ENCODE data around the gene BNIP2.
"Not testable (repeated sequence)": the region's sequence is repeated elsewhere in the genome, so short reads cannot be mapped to it uniquely, and the experiment has no call there.

The BNIP2 gene

DNA sequence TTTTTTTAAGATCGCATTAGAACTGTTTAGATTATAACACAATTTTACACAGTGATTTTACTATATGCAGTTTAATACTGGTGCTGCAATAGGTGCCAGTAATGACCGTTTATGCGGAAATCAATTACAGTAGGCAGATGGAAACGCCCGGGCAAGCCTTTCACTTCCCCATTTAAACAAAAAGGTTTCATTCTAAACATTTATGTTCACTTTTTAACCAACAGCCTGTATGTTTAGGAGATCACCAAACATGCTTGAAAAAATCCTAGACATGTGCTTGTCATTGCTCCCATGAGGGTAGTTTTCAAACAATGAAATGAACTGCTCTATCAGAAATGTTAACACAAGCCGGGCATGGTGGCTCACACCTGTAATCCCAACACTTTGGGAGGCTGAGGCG, 2.7 kb downstream of the BNIP2 start:
- no peak for DNase-seq

DNA sequence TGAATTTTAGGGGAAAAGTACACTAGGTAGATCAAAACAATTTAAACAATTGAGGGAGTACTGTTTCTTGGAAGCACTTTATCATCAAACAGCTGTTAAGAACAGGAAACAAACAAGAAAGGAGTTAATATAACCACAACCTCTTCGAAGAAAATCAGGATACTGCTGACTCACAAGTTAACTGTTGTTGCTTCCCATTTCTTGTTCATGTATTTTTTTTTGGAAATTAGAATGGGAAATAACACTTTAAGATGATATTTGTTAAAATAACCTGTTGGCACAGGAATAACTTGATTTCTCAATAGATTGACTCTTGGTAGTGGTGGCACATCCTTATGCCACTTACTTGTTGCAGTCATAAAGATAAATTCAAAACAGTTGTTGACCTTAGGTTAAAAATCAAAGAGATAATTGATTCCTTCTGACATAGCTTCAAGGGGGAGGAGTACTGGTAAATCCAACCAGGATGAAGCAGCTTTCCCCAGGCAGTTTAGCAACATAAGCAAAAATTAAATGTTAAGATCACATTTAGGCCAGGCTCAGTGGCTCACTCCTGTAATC, 3.3 kb downstream of the BNIP2 start:
- no peak for DNase-seq

DNA sequence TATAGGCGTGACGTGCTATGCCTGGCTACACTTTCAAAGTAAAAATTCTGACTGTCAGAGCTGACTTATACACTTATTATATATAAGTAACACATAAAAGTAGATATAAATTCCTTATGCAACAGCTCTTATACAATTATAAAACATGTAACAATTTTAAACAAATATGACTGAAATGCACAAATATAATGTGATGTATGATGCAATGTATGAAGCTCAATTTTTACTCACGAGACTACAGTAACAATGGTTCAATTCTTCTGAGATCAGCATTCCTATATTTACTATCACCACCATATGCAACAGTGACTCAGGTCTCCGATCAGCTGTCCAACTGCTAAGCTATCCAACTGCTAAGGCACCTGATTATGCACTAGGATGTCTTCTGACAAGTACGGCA, 8.2 kb downstream of the BNIP2 start:
- DNase-seq: no peak

DNA sequence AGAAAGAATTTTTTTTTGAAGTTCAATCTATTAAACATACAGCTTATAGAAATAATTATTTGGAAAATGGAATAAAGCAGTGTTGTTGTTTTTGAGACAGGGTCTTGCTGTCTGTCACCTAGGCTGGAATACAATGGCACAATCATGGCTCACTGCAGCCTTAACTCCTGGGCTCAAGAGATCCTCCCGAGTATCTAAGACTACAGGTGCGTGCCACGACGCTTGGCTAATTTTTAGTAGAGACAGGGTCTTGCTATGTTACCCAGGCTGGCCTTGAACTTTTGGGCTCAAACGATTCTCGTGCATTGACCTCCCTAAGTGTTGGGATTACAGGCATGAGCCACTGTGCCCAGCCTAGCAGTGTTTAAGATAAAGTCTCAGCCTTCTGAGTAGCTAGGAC, 8.8 kb downstream of the BNIP2 start:
- DNase-seq: no peak

DNA sequence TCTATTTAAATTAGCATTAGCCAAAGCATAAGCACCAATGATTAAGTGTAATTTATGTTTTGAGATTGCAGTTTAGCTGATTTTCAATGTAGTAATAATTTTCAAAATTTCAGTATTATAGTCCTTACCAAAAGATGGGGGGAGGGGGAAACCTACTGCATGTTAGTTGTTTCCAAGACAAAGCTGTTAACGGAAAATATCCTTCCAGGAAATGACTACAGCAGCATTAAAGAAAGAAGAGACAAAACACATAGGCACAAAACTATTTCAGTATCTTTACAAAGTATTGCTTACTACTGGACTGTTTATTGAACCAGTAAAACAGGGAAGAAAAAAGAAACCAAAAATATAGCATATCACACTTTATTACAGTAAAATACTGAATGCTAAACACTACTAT, 10.5 kb downstream of the BNIP2 start:
- DNase-seq: no peak

DNA sequence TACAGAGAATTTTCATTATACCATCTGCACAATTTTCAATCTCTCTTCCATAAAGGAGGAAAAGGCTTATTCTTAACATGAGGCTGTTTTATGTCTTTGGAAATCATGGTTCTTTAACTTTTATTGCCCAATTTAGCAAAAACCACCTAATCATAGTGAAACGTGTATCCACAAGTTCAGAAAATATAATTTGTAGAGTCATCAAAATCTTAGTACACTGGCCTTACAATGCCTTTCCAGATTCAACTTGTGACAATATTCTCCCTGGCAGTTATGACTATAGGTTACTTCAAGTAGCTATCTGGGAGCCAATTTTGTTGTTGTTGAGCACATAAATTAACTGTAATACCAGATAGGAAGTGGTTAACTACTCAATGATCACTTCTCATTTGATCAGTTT, 10.9 kb downstream of the BNIP2 start:
- DNase-seq: no peak

DNA sequence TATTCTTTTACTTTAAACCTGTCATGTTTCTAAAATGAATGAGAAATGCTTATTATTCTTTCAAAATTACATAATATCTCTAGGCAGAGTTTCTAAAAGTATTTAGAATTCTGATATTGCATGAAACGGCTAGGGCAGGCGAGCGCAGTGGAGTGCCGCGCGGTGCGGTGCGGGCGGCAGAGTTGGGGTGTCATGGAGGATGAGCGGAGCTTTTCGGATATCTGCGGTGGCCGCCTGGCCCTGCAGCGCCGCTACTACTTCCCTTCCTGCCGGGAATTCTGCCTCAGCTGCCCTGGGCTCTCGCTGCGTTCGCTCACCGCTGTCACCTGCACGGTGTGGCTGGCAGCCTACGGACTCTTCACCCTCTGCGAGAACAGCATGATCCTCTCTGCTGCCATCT, 12.6 kb downstream of the BNIP2 start:
- no peak for DNase-seq

DNA sequence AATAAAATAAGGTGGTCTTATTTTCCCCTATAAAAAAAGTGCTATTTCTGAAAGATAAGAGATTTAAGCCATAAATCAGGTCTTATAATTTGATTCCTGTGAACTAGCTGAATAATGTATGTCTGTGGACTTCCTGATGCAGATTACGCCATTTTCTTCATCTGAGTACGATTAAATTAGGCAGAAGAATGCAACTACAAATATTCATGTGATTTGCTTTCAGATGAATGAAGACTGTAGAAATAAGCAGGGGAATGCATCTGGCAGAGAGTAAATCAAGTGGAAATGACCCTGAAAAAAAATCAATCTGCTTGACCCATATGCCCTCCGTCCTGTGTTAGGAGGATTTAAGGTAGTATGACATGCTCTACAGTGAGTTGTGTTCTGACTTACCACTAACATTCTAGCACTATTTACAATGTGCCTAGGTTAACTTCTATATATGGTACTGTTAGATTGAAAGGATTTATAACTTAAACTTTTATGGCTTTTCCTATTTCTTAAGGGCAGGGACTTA, 14.7 kb downstream of the BNIP2 start:
- no peak for DNase-seq

DNA sequence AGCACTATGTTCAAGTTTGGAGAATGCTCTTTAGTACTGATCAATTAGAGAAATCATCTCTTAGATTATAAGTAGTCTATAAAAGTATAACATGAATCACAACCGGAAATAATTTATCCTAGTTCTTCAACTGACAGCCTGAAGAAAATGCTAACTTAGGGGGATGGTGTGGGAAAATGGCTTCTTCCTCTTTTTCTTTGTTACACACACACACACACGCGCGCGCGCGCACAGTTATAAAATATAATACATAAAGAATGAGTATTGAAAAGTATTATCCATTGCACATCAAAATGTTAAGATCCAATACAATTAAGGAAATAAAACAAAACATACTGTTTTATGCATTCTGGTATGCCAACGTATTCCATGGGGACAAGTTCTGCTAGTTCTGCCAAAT, 20.6 kb downstream of the BNIP2 start:
- no peak for DNase-seq

DNA sequence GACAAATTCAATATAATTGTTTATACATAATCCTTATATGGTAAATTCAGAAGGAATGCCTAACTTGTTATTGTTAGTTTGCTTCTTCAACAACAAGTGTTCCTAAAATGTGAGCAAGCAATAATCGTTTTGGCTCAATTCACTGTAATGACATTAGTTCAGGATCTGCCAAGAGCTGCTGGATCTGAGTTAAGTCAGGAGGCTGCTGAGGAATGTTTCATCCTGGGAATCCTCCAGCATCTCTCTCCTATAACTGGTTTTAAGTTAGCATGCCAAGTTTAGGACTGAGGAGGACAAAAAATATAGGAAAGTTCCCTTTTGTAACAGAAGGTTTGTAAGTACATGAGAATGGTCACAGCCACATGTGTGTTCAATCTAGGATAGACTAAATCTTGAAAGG, 26.9 kb downstream of the BNIP2 start:
- DNase-seq: no peak

DNA sequence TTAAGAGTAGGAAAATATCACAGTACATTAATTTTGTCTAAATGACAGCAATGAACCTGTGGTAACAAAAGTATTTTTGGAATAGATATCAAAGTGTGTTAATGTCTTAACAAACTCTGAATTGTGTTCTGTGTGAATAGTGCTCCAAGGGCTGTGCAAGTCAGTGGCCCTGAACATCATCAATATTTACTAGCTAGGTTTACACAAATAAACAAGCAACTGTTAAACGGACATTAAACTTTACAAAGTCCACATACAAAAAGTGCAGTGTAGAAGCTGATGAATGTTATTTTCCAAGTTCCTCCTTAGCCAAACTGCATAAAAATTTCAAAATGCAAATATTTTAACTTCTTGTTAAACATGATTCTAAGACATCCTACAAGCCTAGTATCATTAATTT, 29.8 kb downstream of the BNIP2 start:
- DNase-seq: no peak

DNA sequence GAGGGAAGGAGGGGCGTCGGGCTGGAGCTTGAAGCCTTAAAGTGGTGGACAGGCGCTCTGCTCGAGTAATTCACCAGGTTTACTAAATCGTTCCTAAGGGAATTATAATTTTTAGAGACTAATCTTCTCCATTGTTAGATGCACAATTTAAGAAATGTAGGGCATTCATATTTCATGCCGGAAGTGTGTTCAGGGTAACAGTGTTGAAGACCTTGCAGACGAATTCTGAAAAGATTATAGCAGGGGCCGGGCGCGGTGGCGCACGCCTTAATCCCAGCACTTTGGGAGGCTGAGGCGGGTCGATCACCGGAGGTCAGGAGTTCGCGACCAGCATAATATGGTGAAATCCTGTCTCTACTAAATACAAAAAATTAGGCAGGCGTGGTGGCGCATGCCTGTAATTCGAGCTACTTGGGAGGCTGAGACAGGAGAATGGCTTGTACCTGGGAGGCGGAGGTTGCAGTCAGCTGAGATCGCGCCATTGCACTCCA, 31.4 kb downstream of the BNIP2 start:
- no peak for DNase-seq

DNA sequence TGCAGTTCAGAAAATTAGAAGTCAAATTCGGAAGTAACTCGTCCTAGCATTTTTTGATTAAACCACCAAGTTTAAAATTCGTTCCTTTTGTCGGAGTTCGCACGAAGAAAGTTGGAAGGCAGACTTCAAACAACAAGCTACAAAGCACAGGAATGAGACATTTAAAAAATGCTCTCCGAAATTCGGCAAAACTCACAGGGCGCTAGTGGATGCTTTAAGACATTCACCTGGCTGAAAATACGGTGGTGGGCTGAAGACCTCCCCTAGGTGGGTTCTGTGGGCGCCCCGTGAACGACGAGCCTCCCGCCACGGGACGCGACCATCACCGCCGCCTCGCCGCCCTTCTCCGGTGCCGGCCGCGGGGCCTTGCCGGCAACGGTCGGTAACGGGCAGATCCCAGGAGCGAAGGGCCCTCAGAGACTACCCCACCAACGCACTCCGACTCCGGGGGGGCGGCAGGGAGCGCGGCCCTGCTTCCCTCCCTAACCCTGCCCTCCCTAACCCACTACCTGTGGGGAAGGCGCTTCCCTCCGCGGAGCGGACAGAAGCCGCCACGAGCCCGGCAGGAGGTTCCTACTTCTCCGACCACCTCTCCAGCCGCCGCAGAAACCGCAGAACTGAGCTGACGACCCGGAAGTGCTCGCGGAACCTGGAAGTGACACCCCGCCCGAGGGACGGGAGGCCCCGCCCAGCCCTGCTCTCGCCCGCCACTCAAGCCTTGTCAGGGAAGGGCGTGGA, 32.1 kb downstream of the BNIP2 start, which contains the start of gene GTF2A2:
GTF2A2 (minus strand) TSS at position 619 of the 738 bp plus-strand sequence. CDS start 5,238 bp downstream, outside the sequence.
- DNase-seq: peak; percentile 93

DNA sequence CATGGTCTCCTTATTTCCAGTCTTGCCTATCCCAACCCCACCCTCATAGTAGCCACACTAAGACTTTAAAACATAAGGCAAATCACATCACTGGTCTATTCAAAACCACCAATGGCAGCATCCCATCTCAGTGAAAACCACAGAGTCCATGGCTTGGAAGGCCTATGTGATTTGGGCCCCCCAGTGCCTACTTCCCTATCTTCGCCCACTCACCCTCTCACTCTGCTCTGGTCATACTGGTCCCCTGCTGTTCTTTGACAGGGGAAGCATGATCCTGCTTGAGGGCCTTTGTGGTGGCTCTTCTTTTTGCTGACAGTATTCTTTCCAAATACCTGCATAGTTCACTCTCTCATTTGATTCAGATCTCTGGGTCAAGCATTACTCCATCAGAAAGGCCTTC, 35.1 kb downstream of the BNIP2 start:
- no peak for DNase-seq

DNA sequence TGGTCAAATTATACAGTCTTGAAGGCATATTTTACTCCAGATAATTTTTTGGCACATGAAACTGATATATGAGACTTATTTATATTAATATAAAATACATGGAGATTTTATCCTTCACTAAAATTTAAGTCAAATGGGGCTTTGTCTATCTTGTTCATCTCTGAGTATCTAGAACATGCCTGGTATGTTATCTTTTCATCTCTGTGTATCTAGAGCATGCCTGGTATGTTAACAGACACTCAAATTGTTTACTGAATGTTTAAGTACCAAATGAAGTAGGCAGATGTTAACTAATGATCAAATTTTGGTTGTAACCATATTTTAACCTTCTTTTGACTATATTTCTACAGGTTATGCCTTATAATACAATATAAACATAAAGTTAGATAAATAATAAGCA, 39.5 kb downstream of the BNIP2 start:
- no peak for DNase-seq

DNA sequence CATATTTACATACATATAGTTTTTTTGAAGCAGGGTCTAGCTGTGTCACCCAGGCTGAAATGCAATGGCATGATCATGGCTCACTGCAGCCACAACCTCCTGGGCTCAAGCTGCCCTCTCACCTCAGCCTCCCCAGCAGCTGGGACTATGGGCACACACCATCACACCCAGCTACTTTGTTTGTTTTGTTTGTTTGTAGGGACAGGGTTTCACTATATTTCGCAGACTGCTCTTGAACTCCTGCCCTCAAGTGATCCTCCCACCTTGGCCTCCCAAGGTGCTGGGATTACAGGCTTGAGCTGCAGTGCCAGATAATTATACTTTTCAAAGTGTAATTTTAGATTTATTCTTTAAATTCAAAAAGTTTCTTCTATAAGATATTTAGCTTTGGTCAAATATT, 42.0 kb downstream of the BNIP2 start:
- no peak for DNase-seq

DNA sequence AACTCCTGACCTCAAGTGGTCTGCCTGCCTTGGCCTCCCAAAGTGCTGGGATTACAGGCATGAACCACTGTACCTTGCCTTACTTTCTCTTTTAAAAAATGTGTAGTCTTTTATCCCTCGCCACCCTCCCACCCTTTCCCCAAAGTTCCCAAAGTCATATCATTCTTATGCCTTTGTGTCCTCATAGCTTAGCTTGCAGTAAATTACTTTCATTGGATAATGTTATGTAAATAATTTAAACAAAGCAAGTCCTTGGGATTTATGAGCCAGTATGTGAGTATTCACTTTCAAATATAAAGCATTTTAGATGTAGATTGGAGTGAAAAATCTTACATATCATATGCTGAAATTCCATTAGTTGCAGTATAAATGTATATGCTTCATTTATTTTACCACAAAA, 42.8 kb downstream of the BNIP2 start:
- no peak for DNase-seq

DNA sequence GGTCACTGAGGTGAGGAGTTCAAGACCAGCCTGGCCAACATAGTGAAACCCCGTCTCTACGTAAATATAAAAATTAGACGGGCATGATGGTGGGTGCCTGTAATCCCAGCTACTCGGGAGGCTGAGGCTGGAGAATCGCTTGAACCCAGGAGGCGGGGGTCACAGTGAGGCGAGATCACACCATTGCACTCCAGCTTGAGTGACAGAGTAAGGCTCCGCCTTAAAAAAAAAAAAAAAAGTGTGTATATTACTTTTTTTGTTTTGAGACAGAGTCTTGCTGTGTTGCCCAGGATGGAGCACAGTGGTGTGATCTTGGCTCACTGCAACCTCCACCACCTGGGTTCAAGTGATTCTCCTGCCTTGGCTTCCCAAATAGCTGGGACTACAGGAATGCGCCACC, 43.3 kb downstream of the BNIP2 start:
- not testable (repeated sequence) for DNase-seq

DNA sequence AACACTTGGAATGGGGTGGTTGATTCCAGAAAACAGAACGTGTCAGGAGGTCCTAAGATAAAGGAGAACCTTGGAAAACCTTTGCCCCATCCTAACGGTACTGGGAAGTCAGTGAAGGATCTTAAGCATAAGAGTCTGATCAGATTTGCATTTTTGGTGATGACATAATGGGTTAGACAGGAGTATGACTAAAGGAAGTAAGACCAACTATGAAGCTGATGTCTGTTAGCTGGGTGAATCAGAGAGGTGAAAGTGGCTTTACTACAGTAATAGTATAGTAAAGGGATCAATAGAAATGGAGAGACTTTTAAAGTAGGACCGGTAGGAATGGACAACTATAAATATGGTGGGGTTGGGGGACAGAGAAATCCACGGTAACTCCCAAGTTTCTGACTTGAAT, 44.4 kb downstream of the BNIP2 start:
- DNase-seq: no peak

DNA sequence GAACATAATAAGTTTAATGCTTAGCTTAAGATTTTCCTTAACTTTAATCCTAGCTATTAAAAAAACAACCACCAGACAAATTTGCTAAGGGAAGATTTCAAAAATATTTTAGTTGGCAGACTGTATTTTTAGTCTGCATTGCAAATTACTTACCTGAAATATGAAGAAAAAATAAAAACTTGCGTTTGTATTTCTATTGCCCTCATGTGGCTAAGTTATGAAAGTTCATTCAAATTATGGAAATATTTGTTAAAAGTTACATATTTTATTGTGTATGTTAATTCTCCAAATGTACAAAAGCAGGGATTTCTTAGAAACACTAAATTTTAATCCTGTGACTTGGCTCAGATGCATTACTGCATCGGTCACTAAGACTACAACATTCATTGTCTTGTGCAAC, 46.8 kb downstream of the BNIP2 start:
- no peak for DNase-seq

DNA sequence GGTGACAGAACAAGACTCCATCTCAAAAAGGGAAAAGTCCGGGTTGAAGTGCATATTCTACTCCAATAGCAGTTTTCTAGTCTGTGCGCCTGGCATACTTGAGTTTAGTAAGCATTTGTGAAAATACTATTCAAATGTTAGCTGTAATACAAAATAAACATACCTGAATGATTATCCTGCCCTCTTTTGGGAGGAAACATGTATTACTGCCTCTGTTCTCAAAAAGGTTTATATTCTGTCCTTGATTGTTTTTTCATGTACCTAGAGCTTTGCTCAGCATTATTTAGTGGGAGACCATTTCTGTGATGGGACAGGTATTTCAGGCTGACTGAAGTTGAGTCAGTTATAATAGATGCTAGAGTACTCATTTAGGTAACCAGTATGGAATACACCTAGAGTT, 51.6 kb downstream of the BNIP2 start:
- not testable (repeated sequence) for DNase-seq

DNA sequence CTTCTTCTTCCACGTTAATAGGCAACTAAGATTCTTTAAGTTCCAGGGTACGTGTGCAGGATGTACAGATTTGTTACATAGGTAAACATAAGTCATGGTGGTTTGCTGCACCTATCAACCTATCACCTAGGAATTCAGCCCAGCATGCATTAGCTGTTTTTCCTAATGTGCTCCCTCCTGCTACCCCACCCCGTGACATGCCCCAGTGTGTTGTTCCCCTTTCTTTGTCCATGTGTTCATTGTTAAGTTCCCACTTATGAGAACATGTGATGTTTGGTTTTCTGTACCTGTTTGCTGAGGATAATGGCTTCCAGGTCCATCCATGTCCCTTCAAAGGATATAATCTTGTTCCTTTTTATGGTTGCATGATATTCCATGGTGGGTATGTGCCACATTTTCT, 52.9 kb downstream of the BNIP2 start:
- no peak for DNase-seq

DNA sequence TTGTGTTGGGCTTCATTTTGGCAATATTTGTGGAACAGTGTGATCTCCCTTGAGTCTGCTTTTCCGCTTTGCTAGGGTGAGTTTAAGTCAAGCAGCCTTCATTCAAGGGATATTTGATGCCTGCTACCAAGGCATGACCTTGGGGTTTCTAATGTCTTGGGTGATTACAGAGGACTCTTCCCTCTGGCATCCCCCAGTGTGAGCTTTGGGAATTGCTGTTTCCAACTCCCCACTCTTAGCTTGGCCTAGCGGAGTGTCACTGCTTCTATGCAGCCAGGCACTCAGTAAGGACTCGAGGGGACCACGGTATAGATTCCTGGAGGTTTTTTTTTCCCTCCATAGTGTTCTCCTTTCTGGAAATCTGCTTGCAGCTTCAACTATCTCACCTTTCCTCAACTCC, 56.4 kb downstream of the BNIP2 start:
- DNase-seq: no peak

DNA sequence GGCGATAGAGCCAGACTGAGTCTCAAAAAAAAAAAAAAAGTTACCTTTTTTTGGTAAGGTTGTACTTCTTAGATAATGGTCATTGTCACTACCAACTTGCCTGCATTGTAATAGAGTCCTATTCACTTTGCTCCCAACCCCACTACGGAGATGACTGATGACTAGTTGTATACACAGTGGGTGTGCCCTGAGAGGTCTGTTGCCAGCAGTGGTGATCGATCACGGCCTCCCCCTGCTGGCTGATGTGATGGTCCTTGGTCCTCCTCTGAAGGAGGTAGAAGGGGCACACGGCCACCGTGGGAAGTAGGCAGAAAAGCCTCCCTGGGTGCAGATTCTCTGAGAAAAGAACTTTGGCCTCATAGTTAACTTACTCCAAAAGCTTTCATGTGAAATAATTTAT, 66.8 kb downstream of the BNIP2 start:
- peak; percentile 44 for DNase-seq

DNA sequence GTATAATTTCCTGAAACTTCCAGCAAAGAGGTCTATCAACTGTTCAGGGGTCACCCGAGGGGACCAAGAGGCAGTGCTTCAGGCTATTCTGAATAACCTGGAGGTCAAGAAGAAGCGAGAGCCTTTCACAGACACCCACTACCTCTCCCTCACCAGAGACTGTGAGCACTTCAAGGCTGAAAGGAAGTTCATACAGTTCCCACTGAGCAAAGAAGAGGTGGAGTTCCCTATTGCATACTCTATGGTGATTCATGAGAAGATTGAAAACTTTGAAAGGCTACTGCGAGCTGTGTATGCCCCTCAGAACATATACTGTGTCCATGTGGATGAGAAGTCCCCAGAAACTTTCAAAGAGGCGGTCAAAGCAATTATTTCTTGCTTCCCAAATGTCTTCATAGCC, 70.7 kb downstream of the BNIP2 start:
- no peak for DNase-seq
